A673 (cell line): ENCODE results near the gene ADGRL3.

ENCODE experiments used
- EZH2 ChIP-seq: fragments of 200-600 bp; sonication (generic); IDR thresholded peaks from 2 replicates; pipeline ENCODE4 v1.6.1; 2017; ENCODE audit warnings: borderline replicate concordance, low read depth, mild to moderate bottlenecking, mixed read lengths, antibody characterized with exemption, low read length; ENCODE audit not compliant: poor library complexity, severe bottlenecking
- TF ChIP-seq, protein P1 (sequence below): fragments of 300-800, 200-600 bp; sonication (generic); conservative IDR thresholded peaks from 2 replicates; pipeline ENCODE4 v1.5.1; 2017; ENCODE audit warnings: low read depth, mild to moderate bottlenecking, antibody characterized with exemption, low read length, moderate library complexity, mixed read lengths

DNA sequence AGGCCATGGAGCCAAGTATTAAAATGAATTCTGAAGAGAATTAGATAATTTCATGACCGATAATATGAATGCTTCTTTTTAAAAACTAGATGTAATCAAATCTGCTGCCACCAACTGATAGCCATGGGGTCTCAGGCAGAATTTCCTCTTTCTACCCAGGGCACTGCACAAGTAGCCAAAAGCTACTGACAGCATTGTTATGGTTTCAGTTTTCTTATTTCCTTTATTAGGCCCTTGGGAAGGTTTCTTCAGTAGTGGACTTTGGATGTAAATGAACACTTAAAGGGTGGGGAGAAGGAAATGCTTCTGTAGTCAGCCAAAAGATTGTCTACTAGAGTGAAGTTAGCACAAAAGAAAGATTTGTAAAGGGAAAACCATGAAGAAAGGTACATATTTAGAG, 686.0 kb downstream of the ADGRL3 start:
- TF ChIP-seq, protein P1, sequence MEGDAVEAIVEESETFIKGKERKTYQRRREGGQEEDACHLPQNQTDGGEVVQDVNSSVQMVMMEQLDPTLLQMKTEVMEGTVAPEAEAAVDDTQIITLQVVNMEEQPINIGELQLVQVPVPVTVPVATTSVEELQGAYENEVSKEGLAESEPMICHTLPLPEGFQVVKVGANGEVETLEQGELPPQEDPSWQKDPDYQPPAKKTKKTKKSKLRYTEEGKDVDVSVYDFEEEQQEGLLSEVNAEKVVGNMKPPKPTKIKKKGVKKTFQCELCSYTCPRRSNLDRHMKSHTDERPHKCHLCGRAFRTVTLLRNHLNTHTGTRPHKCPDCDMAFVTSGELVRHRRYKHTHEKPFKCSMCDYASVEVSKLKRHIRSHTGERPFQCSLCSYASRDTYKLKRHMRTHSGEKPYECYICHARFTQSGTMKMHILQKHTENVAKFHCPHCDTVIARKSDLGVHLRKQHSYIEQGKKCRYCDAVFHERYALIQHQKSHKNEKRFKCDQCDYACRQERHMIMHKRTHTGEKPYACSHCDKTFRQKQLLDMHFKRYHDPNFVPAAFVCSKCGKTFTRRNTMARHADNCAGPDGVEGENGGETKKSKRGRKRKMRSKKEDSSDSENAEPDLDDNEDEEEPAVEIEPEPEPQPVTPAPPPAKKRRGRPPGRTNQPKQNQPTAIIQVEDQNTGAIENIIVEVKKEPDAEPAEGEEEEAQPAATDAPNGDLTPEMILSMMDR: no peak
- no peak for TF ChIP-seq EZH2
